ENCODE data around the gene CUL1. TPM values are rescaled to one million over a fixed set of nuclear protein-coding genes. Genes with fewer than 3 reads are reported as not detected.

CUL1 gene
- total RNA-seq, 2 donors from 2014 or later, result 47.0 to 60.0 TPM

DNA sequence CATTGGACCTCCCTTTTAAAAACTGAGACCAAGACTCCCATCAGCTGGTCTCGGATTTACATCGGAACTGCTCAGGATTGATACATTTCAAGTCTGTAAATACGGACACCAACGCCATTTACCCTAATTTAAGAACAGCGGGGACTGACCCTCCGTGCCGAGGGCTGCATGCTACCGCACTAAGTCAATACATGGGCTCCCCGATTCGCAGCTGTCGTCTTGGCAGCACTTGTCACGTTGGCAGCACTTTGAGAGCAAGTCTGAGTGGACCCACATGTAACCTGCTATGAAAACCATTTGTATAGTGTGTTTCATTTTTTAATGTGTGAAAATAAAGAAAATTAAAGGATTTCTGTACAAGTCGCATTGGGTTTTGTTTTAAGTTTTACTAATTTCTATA, 102.0 kb downstream of the CUL1 start:
- Histone ChIP-seq H3K9me3 (no peaks in the 10 kb centered on the region), H3K4me1 (ENCODE audit: control insufficient read depth in 1 of 2, low read depth in 2 of 2) (no peaks in the 10 kb centered on the region), H3K27ac (no peak overlapping the region), H3K27me3 (replicated peaks; ENCODE audit: insufficient read depth) (no peaks in the 10 kb centered on the region), H3K4me3 (no peak overlapping the region), H3K36me3 (peaks cover 44% of the 10 kb centered on the region)
- DNase-seq (ENCODE audit: low spot score), result no peak
- TF ChIP-seq, protein P1, sequence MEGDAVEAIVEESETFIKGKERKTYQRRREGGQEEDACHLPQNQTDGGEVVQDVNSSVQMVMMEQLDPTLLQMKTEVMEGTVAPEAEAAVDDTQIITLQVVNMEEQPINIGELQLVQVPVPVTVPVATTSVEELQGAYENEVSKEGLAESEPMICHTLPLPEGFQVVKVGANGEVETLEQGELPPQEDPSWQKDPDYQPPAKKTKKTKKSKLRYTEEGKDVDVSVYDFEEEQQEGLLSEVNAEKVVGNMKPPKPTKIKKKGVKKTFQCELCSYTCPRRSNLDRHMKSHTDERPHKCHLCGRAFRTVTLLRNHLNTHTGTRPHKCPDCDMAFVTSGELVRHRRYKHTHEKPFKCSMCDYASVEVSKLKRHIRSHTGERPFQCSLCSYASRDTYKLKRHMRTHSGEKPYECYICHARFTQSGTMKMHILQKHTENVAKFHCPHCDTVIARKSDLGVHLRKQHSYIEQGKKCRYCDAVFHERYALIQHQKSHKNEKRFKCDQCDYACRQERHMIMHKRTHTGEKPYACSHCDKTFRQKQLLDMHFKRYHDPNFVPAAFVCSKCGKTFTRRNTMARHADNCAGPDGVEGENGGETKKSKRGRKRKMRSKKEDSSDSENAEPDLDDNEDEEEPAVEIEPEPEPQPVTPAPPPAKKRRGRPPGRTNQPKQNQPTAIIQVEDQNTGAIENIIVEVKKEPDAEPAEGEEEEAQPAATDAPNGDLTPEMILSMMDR (IDR thresholded peaks at IDR 0.05), result no peak
- ATAC-seq (ENCODE audit: insufficient number of reproducible peaks, low FRiP score, low read depth), result no peak

DNA sequence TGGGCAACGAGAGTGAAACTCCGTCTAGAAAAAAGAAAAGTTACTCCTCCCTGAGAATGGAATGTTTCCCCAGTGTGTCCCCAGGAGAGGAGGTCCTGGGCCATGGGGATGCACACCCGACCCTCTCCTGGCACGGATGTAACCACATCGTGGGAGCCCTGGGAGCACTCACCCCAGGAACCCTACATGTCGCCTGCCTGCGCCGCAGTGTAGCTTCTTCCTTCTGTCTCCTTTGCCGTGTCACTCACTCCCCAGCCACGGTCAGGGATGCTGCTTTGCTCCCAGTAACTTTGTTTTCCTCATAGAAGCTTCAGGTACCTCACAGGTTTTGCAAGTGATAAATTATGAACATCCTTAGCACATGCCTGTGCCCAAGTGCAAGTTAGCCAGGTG, 103.4 kb downstream of the CUL1 start:
- DNase-seq (ENCODE audit: low spot score) (no peak), ATAC-seq (ENCODE audit: insufficient number of reproducible peaks, low FRiP score, low read depth) (no peak)
- Histone ChIP-seq H3K27ac (no peak overlapping the region), H3K4me3 (no peak overlapping the region), H3K27me3 (replicated peaks; ENCODE audit: insufficient read depth) (no peaks in the 10 kb centered on the region), H3K36me3 (peaks cover 44% of the 10 kb centered on the region), H3K9me3 (no peaks in the 10 kb centered on the region), H3K4me1 (ENCODE audit: control insufficient read depth in 1 of 2, low read depth in 2 of 2) (no peaks in the 10 kb centered on the region)
- TF ChIP-seq, protein P1 (IDR thresholded peaks at IDR 0.05), result no peak

- ATAC-seq (ENCODE audit: insufficient number of reproducible peaks, low FRiP score, low read depth) (no peak), DNase-seq (ENCODE audit: low spot score) (no peak)
- H3K4me1 ChIP-seq (ENCODE audit: control insufficient read depth in 1 of 2, low read depth in 2 of 2), result no peaks in the 10 kb centered on the region
- H3K4me3 ChIP-seq, result no peak overlapping the region
- H3K27ac ChIP-seq, result no peak overlapping the region
- H3K27me3 ChIP-seq (replicated peaks; ENCODE audit: insufficient read depth), result no peaks in the 10 kb centered on the region
- H3K9me3 ChIP-seq, result no peaks in the 10 kb centered on the region
- TF ChIP-seq, protein P1 (IDR thresholded peaks at IDR 0.05), result no peak
- H3K36me3 ChIP-seq, result peaks cover 35% of the 10 kb centered on the region
Observed at GRCh38 chr7:148803094-148803493, 104.4 kb downstream of the CUL1 start.

- Histone ChIP-seq H3K4me1 (ENCODE audit: control insufficient read depth in 1 of 2, low read depth in 2 of 2) (no peaks in the 10 kb centered on the region), H3K27ac (no peak overlapping the region), H3K9me3 (no peaks in the 10 kb centered on the region), H3K4me3 (no peak overlapping the region), H3K27me3 (replicated peaks; ENCODE audit: insufficient read depth) (no peaks in the 10 kb centered on the region), H3K36me3 (peaks cover 20% of the 10 kb centered on the region)
- DNase-seq (ENCODE audit: low spot score) (no peak), ATAC-seq (ENCODE audit: insufficient number of reproducible peaks, low FRiP score, low read depth) (no peak)
- TF ChIP-seq, protein P1 (IDR thresholded peaks at IDR 0.05), result no peak
Observed at GRCh38 chr7:148804343-148805235, 105.9 kb downstream of the CUL1 start.

- no peaks in the 10 kb centered on the region for H3K4me1 ChIP-seq (ENCODE audit: control insufficient read depth in 1 of 2, low read depth in 2 of 2)
- H3K36me3 ChIP-seq, result peaks cover 10% of the 10 kb centered on the region
- no peak for ATAC-seq (ENCODE audit: insufficient number of reproducible peaks, low FRiP score, low read depth)
- H3K4me3 ChIP-seq, result no peak overlapping the region
- DNase-seq (ENCODE audit: low spot score), result no peak
- TF ChIP-seq, protein P1 (IDR thresholded peaks at IDR 0.05), result no peak
- no peaks in the 10 kb centered on the region for H3K9me3 ChIP-seq
- no peaks in the 10 kb centered on the region for H3K27me3 ChIP-seq (replicated peaks; ENCODE audit: insufficient read depth)
- H3K27ac ChIP-seq, result no peak overlapping the region
Observed at GRCh38 chr7:148806187-148806586, 107.5 kb downstream of the CUL1 start.
